NCI-H345 treated with DMSO at 0.1 percent for 48 hours (cell line): ENCODE measurements around the gene CCL16.

ENCODE experiments used
- DNase-seq: peaks from one replicate; lab custom pipeline; 2025; ENCODE audit not compliant: unreplicated experiment; lab: John Stamatoyannopoulos, UW

CCL16 gene

DNA sequence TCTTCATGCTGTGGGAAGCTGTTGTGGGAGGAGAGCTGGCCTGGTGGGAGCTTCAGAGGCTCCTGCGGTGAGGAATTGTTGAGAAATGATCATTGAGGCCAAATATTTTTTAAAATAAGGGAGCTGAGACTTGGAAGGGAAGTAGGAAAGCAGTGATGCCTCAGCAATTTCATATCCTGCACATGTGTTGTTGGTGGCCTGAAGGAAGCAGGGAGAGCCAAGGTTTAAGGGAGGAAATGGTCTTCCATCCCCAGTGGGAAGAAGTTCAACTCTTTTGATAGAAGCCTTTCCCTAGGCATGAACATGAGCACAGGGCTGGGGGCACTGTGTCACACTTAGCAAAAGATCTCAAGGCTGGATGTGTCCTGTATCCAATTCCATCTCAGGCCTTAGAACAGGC, 5.3 kb upstream of the CCL16 start, which contains the start of gene CCL14:
Gene CCL14, minus strand, starts transcription at position 87 of the 400 bp plus-strand sequence. Its CDS starts 80 bp downstream, at position 7.
- no peak for DNase-seq

- DNase-seq: no peak
Observed at GRCh38 chr17:35984140-35984539, 2.8 kb upstream of the CCL16 start.

GRCh38 chr17:35982409-35983191, 1.3 kb upstream of the CCL16 start:
- no peak for DNase-seq

DNA sequence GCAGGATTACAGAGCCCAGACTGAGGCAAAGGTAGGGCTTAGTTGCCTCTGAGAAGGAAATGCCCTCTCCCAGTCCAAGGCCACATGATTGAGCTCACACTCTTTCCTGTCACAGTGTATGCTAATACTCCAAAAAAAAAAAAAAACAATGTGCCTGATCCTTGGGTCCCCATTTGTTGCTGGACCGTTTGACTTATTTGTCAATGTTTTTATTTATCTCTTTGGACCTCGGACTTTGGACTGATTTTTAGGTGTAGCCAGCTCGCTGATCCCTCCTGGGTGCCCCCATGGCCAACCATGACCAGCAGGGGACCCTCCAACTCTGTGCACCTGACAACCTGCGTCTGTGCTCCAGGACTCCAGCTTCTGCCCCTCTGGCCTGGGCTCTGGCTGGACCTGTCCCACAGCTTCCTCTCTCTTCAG, 622 bp upstream of the CCL16 start:
- no peak for DNase-seq

- DNase-seq: no peak
Observed at GRCh38 chr17:35978346-35978745, 3.0 kb downstream of the CCL16 start.

- DNase-seq: no peak
Observed at GRCh38 chr17:35977509-35977908, 3.8 kb downstream of the CCL16 start.

- no peak for DNase-seq
Observed at GRCh38 chr17:35973333-35974260, 7.7 kb downstream of the CCL16 start.

DNA sequence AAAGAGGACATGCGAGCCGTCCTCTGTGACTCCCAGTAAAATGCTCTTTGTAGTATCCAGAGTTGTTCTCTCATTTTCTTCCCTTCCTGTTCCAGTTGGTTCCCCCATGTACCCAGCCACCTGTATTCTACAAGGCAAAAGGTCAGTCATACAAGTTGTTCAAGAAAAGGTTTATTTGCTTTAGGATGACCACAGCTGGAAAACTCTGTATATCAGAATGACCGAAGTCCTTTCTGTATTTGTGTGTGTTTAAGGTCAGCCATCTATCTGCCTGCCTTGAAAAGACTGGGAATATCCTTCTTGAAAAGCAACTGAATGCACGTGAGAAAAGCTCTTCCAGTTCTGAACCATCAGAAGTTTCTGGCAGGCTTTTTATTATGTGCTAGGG, 8.4 kb downstream of the CCL16 start:
- no peak for DNase-seq

GRCh38 chr17:35972535-35972934, 8.8 kb downstream of the CCL16 start:
- DNase-seq: no peak

DNA sequence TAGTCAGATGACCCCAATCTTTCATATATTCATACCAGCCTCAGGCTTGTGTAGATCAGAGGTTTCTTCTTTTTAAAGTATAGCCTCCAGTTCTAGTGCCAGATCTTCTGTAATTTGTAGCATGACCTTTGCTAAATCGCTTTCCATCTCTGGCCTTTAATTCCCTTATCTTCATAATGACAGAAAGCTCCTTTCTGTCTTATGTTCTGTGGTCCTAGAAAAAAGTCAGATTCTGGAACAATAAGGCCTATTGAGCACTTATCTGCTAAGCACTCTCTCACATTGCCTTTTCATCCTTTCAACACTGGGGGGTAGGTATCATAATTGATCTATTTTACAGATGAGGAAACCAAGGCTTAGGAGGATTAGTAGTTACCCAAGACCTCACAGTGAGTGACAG, 9.2 kb downstream of the CCL16 start:
- no peak for DNase-seq

DNA sequence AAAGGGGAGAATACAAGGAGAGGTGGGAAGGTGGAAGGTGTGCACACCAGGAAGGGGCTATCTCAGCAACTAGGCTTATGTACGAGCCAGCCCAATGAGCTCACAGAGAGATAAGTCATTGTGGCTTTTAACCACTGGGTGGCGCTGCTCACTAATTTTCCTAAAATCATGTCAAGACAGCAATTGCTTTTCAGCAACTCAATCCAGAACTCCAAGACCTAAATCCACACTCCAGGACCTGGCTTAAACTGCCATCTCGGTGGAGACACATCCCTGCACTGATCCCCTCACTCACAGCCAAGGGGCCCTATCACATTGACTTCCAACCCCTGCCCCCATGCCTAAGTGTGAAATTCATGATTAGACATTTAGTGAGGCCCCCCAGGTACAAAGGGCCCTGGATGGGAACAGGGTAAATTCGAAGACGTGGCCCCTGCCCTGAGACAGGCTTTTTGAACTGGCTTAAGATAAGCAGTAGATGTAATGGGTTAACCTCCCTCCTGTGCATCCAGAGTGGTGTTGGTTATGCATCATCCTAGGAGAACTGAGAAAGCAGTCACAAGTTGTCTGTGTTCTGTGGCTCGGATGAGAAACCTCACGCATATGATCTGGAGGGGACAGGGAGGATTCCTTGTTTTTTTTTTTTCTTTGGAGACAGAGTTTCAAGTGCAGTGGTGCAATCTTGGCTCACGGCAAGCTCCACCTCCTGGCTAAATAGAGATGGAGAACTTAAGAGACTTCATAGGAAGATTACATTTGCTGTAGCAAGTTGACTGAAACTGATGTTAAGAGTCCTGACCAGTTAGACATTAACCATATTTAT, 11.5 kb downstream of the CCL16 start:
- peak; percentile 68 for DNase-seq

- no peak for DNase-seq
Observed at GRCh38 chr17:35968520-35969054, 12.7 kb downstream of the CCL16 start.

GRCh38 chr17:35965272-35965671, 16.0 kb downstream of the CCL16 start:
- no peak for DNase-seq

GRCh38 chr17:35963663-35964062, 17.6 kb downstream of the CCL16 start:
- DNase-seq: no peak

- no peak for DNase-seq
Observed at GRCh38 chr17:35953720-35954119, 27.6 kb downstream of the CCL16 start.

GRCh38 chr17:35949401-35949800, 31.9 kb downstream of the CCL16 start:
- no peak for DNase-seq

DNA sequence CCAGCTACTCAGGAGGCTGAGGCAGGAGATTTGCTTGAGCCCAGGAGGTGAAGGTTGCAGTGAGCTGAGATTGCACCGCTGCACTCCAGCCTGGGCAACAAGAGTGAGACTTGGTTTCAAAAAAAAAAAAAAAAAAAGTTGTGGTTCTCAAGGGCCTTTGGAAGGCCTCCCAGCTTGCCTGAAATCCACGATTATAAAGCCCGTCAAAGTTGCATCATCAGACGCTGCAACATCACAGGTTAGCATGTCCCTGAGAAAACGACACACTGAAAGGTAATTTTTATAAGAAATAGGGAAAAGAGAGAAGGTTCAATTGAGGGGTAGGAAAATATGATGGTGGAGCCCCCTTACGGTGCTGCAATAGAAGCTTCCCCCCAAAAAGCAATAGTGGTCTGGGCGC, 33.2 kb downstream of the CCL16 start:
- DNase-seq: no peak

- DNase-seq: peak; percentile 50
Observed at GRCh38 chr17:35947156-35947585, 34.1 kb downstream of the CCL16 start.

DNA sequence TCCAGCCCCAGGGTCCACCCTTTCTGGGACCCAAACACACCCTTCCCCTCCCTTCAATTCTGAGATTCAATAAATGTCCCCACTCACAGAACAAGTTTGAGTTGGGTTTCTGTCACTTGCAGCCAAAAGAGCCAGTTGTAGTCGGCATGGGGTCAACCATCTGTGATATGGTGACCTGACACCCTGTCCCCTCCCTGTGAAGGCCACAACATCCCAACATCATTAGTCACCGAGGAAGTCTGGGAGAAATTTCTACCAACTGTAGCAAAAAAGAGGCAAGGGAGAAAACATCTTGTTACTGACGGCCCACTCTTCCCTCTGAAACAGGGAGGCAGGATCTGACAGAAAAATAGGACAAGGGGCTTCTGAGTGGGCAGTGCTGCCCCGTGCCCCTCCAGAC, 37.1 kb downstream of the CCL16 start:
- DNase-seq: no peak

GRCh38 chr17:35943537-35943936, 37.8 kb downstream of the CCL16 start, which contains the start of gene LYZL6:
LYZL6 (minus strand) TSS chr17:35943713; CDS start chr17:35939356, 4,357 bp downstream.
- DNase-seq: no peak
